ENCODE data around the gene INPP4A.

INPP4A gene

GRCh38 chr2:98438190-98439133, 6.2 kb upstream of the INPP4A start:
- peak in 1 of 2 donors; percentile 70 for DNase-seq

- DNase-seq = no peak
Observed at GRCh38 chr2:98441706-98442450, 2.8 kb upstream of the INPP4A start.

GRCh38 chr2:98442488-98442887, 2.2 kb upstream of the INPP4A start:
- DNase-seq = no peak

- DNase-seq = no peak
Observed at GRCh38 chr2:98445177-98445682, 572 bp downstream of the INPP4A start.

GRCh38 chr2:98445683-98446581, 1.3 kb downstream of the INPP4A start:
- DNase-seq = no peak

GRCh38 chr2:98446850-98447249, 2.2 kb downstream of the INPP4A start:
- no peak for DNase-seq

- DNase-seq = no peak
Observed at GRCh38 chr2:98448441-98449145, 3.9 kb downstream of the INPP4A start.

- no peak for DNase-seq
Observed at GRCh38 chr2:98452396-98453027, 7.9 kb downstream of the INPP4A start.

- no peak for DNase-seq
Observed at GRCh38 chr2:98453083-98453482, 8.4 kb downstream of the INPP4A start.

- no peak for DNase-seq
Observed at GRCh38 chr2:98453531-98453930, 8.9 kb downstream of the INPP4A start.

GRCh38 chr2:98454073-98454472, 9.4 kb downstream of the INPP4A start:
- no peak for DNase-seq

- peak in 1 of 2 donors; percentile 54 for DNase-seq
Observed at GRCh38 chr2:98454500-98455235, 10.0 kb downstream of the INPP4A start.

GRCh38 chr2:98455494-98455976, 10.9 kb downstream of the INPP4A start:
- peak in 1 of 2 donors; percentile 93 for DNase-seq

GRCh38 chr2:98457045-98457696, 12.5 kb downstream of the INPP4A start:
- DNase-seq = no peak

- no peak for DNase-seq
Observed at GRCh38 chr2:98458207-98458606, 13.5 kb downstream of the INPP4A start.

- no peak for DNase-seq
Observed at GRCh38 chr2:98458667-98459380, 14.2 kb downstream of the INPP4A start.

- no peak for DNase-seq
Observed at GRCh38 chr2:98459496-98460175, 15.0 kb downstream of the INPP4A start.

Data from bone marrow (tissue), 2 donors.